Stomach (tissue), 9 donors: Measurements from ENCODE around the gene EPB41L1. TPM values are rescaled to one million over a fixed set of nuclear protein-coding genes. Genes with fewer than 3 reads are reported as not detected.

Source experiments
- DNase-seq, 2 donors: peaks; one replicate each; pipeline versions ENCODE4 v3.0.0 to v3.0.0-alpha.2; 2013 to 2019
- H3K27ac ChIP-seq, 5 donors: fragments of 200-600 bp in 4 of 5; sonication (generic) in 4 of 5; one replicate each; pipeline ENCODE4 v1.5.1; 2013 to 2019; ENCODE audit warnings: mild to moderate bottlenecking in 1 of 5, moderate library complexity in 1 of 5
- H3K27me3 ChIP-seq, 3 donors: fragments of 200-600 bp; sonication (generic); one replicate each; pipeline ENCODE4 v1.5.1; 2017 to 2019; ENCODE audit warnings: mixed run types in 1 of 3
- H3K36me3 ChIP-seq, 4 donors: fragments of 200-600 bp; sonication (generic); 1 replicate in 3 of 4; 2 replicates in 1 of 4; pipeline ENCODE4 v1.5.1; 2016 to 2019
- H3K4me1 ChIP-seq, 4 donors: fragments of 200-600 bp; sonication (generic); one replicate each; pipeline ENCODE4 v1.5.1; 2016 to 2019
- H3K4me3 ChIP-seq, 4 donors: fragments of 200-600 bp; sonication (generic) in 3 of 4; one replicate each; pipeline ENCODE4 v1.5.1; 2016 to 2019; ENCODE audit warnings: mild to moderate bottlenecking in 1 of 4
- H3K9me3 ChIP-seq, 4 donors: fragments of 200-600 bp; sonication (generic); one replicate each; pipeline ENCODE4 v1.5.1; 2016 to 2019
- EP300 ChIP-seq: sonication (generic); formaldehyde crosslinking; IDR thresholded peaks from one replicate; pipeline ENCODE4 v1.6.1; 2017; ENCODE audit warnings: antibody characterized with exemption
- POLR2A ChIP-seq, 4 donors: fragments of 450-650 bp; IDR thresholded peaks; one replicate each; pipeline ENCODE4 v1.6.1; 2016; ENCODE audit warnings: antibody characterized with exemption in 4 of 4, control low read depth in 2 of 4, mild to moderate bottlenecking in 1 of 4, moderate library complexity in 1 of 4
- POLR2AphosphoS5 ChIP-seq, 3 donors: sonication (generic); formaldehyde crosslinking; IDR thresholded peaks; one replicate each; pipeline ENCODE4 v1.6.1; 2016; ENCODE audit warnings: antibody characterized with exemption in 3 of 3
- WGBS, 5 donors: extraction: QIAGEN DNeasy Blood & Tissue Kit in 3 of 5; methylation state at CpG; one replicate each; pipeline versions ENCODE4 v1.1.5 to v1.1.7; 2013 to 2018; 5-methylcytosine and 5-hydroxymethylcytosine counted together
- intact Hi-C: fragments of 100-400 bp; cut with DNase I; formaldehyde crosslinking; loops from one replicate; pipeline ENCODE4 v1.15.1; 2023; ENCODE audit warnings: low total_unique reads
- polyA plus RNA-seq, 3 donors: library from polyadenylated mRNA; stranded (reverse); fragments of 200-250 nt; gene quantifications; one replicate each; pipeline ENCODE4 v1.2.3, GENCODE V29; 2013
- total RNA-seq, 5 donors: library from RNA; depleted of rRNA; stranded (reverse); fragments of >200 nt; gene quantifications; one replicate each; pipeline versions ENCODE4 v1.1.0 to v1.2.3, GENCODE V29; 2014 to 2016
- TF ChIP-seq, protein P1 (sequence below), 7 experiments: fragments of 450-650 bp in 4 of 7; fragments of 200-600 bp in 3 of 7; sonication (generic) in 3 of 7; IDR thresholded peaks; one replicate each; pipeline ENCODE4 v1.5.1; 2016 to 2019; ENCODE audit warnings: antibody characterized with exemption in 7 of 7, control low read depth in 2 of 7, mild to moderate bottlenecking in 1 of 7
- donor health status: healthy with polysubstance abuse.
- donor health status: Bipolar disorder and iron deficiency.
- donor health status: healthy.

EPB41L1 gene
- total and polyA plus RNA-seq, 8 donors = 25.9 to 271 (median 40.4) TPM

DNA sequence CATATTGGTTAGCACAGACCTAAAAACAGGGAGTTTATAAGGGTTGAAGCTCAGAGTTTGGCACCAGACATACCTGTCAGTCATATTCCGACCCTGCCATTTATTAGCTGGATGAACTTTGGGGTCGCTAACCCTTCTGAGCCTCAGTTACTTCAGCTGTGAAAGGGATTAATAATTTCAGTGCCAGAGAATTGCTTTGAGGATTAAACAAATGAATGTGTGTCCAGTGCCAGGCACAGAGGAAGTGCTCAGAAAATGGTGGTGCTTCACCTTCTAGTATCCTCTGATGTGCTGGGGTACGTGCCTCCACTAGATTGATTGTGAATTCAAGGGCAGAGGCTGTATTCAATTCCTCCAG is 4.1 kb upstream of the EPB41L1 start:
- 87 to 96% (median 90%) methylated on average over 3 of the region's 3 CpGs for WGBS, 5 donors
- Histone ChIP-seq H3K4me3 (no peak overlapping the region), H3K36me3 (no peaks in the 10 kb centered on the region), H3K27me3 (peaks cover 0 to 19% (median 0%) of the 10 kb centered on the region in 3 donors), H3K27ac (peak overlapping the region in 2 of 5 donors; percentile 10 to 41), H3K4me1 (peaks cover 39 to 73% (median 53%) of the 10 kb centered on the region in 4 donors), H3K9me3 (no peaks in the 10 kb centered on the region)
- DNase-seq = no peak
- TF ChIP-seq POLR2A (IDR thresholded peaks at IDR 0.05) (no peak), POLR2AphosphoS5 (IDR thresholded peaks at IDR 0.05) (no peak), EP300 (no peak)
- TF ChIP-seq, protein P1, sequence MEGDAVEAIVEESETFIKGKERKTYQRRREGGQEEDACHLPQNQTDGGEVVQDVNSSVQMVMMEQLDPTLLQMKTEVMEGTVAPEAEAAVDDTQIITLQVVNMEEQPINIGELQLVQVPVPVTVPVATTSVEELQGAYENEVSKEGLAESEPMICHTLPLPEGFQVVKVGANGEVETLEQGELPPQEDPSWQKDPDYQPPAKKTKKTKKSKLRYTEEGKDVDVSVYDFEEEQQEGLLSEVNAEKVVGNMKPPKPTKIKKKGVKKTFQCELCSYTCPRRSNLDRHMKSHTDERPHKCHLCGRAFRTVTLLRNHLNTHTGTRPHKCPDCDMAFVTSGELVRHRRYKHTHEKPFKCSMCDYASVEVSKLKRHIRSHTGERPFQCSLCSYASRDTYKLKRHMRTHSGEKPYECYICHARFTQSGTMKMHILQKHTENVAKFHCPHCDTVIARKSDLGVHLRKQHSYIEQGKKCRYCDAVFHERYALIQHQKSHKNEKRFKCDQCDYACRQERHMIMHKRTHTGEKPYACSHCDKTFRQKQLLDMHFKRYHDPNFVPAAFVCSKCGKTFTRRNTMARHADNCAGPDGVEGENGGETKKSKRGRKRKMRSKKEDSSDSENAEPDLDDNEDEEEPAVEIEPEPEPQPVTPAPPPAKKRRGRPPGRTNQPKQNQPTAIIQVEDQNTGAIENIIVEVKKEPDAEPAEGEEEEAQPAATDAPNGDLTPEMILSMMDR (IDR thresholded peaks at IDR 0.05) = no peak
- intact Hi-C loops = no loop called here

DNA sequence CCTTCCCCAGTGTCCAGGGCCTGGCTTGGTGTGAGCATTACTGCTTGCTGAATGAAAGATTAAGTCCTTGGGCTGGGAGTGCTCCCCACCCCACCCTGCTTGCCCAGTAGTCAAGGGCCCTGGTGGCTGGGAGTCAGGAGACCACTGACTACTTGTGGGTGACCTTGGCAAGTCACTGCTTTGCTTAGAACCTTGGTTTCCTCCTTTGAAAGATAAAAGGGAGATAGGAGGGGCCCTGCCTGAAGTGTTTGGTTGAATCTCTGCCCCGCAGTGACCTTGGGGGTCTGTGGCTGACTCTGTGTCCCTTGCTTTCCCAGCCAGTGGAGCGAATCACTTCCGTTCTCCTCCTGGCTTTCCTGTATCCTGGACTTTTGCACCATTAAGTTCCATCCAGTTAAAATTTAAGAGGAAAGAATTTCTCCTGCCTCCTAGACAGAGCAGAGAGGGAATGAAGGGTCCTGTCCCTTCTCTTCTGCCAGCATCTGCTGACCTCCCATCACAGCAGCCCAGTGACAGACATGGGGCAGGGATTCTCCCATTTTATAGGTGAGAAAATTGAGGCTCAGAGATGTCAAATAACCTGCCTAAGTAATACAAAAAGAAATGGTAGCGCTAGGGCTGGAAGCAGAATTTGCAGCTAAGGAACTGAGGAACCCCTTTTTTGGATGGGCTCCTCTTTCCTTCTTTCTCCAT is 3.5 kb upstream of the EPB41L1 start:
- intact Hi-C loops = no loop called here
- DNase-seq = peak in 1 of 2 donors; percentile 59
- peaks cover 39 to 73% (median 53%) of the 10 kb centered on the region in 4 donors for H3K4me1 ChIP-seq
- TF ChIP-seq, protein P1 (IDR thresholded peaks at IDR 0.05) = no peak
- TF ChIP-seq POLR2AphosphoS5 (IDR thresholded peaks at IDR 0.05) = no peak
- TF ChIP-seq POLR2A (IDR thresholded peaks at IDR 0.05) = no peak
- TF ChIP-seq EP300 = no peak
- 69 to 89% (median 78%) methylated on average over 4 of the region's 4 CpGs for WGBS, 5 donors
- no peaks in the 10 kb centered on the region for H3K36me3 ChIP-seq
- H3K27ac ChIP-seq = peak overlapping the region in 3 of 5 donors; percentile 10 to 41 (median 16)
- H3K9me3 ChIP-seq = no peaks in the 10 kb centered on the region
- H3K27me3 ChIP-seq = peaks cover 0 to 24% (median 0%) of the 10 kb centered on the region in 3 donors
- no peak overlapping the region for H3K4me3 ChIP-seq

DNA sequence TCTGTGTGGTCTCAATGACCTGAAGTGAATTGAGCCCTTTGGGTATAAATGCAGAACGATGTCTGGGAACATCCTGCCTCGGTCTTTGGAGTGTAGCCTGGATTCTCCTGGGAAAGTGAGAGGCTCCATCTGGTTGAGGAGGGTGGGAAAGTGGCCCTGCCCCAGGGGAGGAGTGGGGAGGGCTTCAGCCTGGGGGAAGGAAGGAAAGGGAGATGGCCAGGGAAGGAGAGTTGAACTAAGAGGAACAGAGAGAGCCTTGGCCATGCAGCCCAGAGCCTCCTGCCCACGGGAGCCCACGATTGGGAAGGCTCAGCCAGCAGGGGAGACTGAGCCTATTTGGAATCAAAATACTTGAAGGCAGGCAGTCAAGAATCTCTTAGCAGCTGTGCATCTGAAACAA is 2.3 kb upstream of the EPB41L1 start:
- Histone ChIP-seq H3K27me3 (peaks cover 0 to 25% (median 0%) of the 10 kb centered on the region in 3 donors), H3K36me3 (no peaks in the 10 kb centered on the region), H3K9me3 (no peaks in the 10 kb centered on the region), H3K27ac (peak overlapping the region; percentile 5 to 81 (median 25)), H3K4me3 (no peak overlapping the region), H3K4me1 (peaks cover 39 to 73% (median 56%) of the 10 kb centered on the region in 4 donors)
- WGBS, 5 donors = 50 to 67% (median 64%) methylated on average over 4 of the region's 4 CpGs
- intact Hi-C loops = no loop called here
- no peak for TF ChIP-seq POLR2A (IDR thresholded peaks at IDR 0.05)
- TF ChIP-seq POLR2AphosphoS5 (IDR thresholded peaks at IDR 0.05) = no peak
- no peak for TF ChIP-seq EP300
- TF ChIP-seq, protein P1 (IDR thresholded peaks at IDR 0.05) = no peak
- DNase-seq = peak in 1 of 2 donors; percentile 58

DNA sequence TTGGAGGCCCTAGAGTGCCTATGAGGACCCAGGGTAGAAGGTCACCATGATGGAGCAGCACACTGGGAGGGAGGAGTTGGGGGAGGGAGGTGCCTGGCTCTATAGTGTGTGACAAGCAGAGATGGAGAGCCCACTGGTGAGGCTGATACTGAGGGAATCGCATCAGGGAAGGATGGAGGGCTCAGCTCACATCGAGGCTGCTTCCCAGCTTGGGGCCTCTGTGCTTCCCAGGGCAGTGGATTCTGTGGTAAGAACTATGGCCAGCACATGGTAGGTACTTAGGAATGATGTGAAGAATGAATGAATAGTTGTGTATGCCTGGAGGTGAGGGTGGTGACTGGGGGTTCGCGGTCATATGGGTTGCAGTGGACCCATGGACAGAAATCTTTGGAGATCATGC is 1.3 kb upstream of the EPB41L1 start:
- H3K36me3 ChIP-seq = no peaks in the 10 kb centered on the region
- WGBS, 5 donors = 92 to 95% (median 94%) methylated on average over 4 of the region's 4 CpGs
- H3K4me3 ChIP-seq = no peak overlapping the region
- no peaks in the 10 kb centered on the region for H3K9me3 ChIP-seq
- intact Hi-C loops = no loop called here
- no peak for TF ChIP-seq POLR2AphosphoS5 (IDR thresholded peaks at IDR 0.05)
- TF ChIP-seq POLR2A (IDR thresholded peaks at IDR 0.05) = no peak
- no peak for TF ChIP-seq EP300
- TF ChIP-seq, protein P1 (IDR thresholded peaks at IDR 0.05) = no peak
- peak overlapping the region; percentile 62 to 81 (median 77) for H3K27ac ChIP-seq
- DNase-seq = no peak
- peaks cover 39 to 64% (median 56%) of the 10 kb centered on the region in 4 donors for H3K4me1 ChIP-seq
- peaks cover 0 to 25% (median 0%) of the 10 kb centered on the region in 3 donors for H3K27me3 ChIP-seq
